ENCODE data around the gene ZFYVE28.

Gene ZFYVE28

GRCh38 chr4:2245057-2245786 is 173.2 kb downstream of the ZFYVE28 start:
- Histone ChIP-seq H3K79me2 (ENCODE audit: control insufficient read depth, insufficient read depth, low read length) (peaks cover 14% of the 10 kb centered on the region), H3K79me1 (ENCODE audit: low read length) (peaks cover 2% of the 10 kb centered on the region), H3K4me3 (ENCODE audit: low read length) (no peak overlapping the region), H2BK15ac (replicated peaks; ENCODE audit: low read depth) (no peak overlapping the region), H3K27me3 (ENCODE audit: insufficient read depth, low read length, poor library complexity) (no peaks in the 10 kb centered on the region), H3K36me3 (ENCODE audit: control insufficient read depth, insufficient read depth, low read length) (no peaks in the 10 kb centered on the region), H3K4me2 (ENCODE audit: low read length) (no peak overlapping the region), H2BK120ac (ENCODE audit: low read depth, low read length) (no peak overlapping the region), H2AK5ac (ENCODE audit: low read length) (no peak overlapping the region), H3K23ac (ENCODE audit: low read length) (no peak overlapping the region), H3K18ac (ENCODE audit: low read length) (no peak overlapping the region), H3K4ac (ENCODE audit: low read depth, low read length) (no peak overlapping the region), H3K27ac (ENCODE audit: low read depth, low read length) (no peak overlapping the region), H3K56ac (ENCODE audit: low read length) (no peak overlapping the region), H3K4me1 (ENCODE audit: control insufficient read depth, low read depth, low read length) (peaks cover 2% of the 10 kb centered on the region), H2BK5ac (ENCODE audit: low read length) (no peak overlapping the region), H3K9ac (ENCODE audit: low read length) (no peak overlapping the region), H4K8ac (ENCODE audit: low read depth, low read length) (no peak overlapping the region), H4K5ac (ENCODE audit: low read length) (no peak overlapping the region)
- no CpG with 5 or more reads among the region's 7 CpGs for WGBS (ENCODE audit: extremely low coverage, insufficient coverage, low lambda C conversion rate)
- peak; percentile 43 for DNase-seq

GRCh38 chr4:2243681-2244380 is 174.6 kb downstream of the ZFYVE28 start:
- no peak overlapping the region for H3K9ac ChIP-seq (ENCODE audit: low read length)
- no peak overlapping the region for H2BK5ac ChIP-seq (ENCODE audit: low read length)
- H3K18ac ChIP-seq (ENCODE audit: low read length) = no peak overlapping the region
- no peak overlapping the region for H3K23ac ChIP-seq (ENCODE audit: low read length)
- no peak overlapping the region for H3K4me2 ChIP-seq (ENCODE audit: low read length)
- H3K27ac ChIP-seq (ENCODE audit: low read depth, low read length) = no peak overlapping the region
- H4K5ac ChIP-seq (ENCODE audit: low read length) = no peak overlapping the region
- no peak overlapping the region for H3K4ac ChIP-seq (ENCODE audit: low read depth, low read length)
- H3K36me3 ChIP-seq (ENCODE audit: control insufficient read depth, insufficient read depth, low read length) = no peaks in the 10 kb centered on the region
- no peak overlapping the region for H3K56ac ChIP-seq (ENCODE audit: low read length)
- WGBS (ENCODE audit: extremely low coverage, insufficient coverage, low lambda C conversion rate) = no CpG with 5 or more reads among the region's 5 CpGs
- peaks cover 4% of the 10 kb centered on the region for H3K79me1 ChIP-seq (ENCODE audit: low read length)
- H2BK15ac ChIP-seq (replicated peaks; ENCODE audit: low read depth) = no peak overlapping the region
- H3K4me1 ChIP-seq (ENCODE audit: control insufficient read depth, low read depth, low read length) = peaks cover 2% of the 10 kb centered on the region
- no peaks in the 10 kb centered on the region for H3K27me3 ChIP-seq (ENCODE audit: insufficient read depth, low read length, poor library complexity)
- DNase-seq = peak; percentile 44
- no peak overlapping the region for H4K8ac ChIP-seq (ENCODE audit: low read depth, low read length)
- H2BK120ac ChIP-seq (ENCODE audit: low read depth, low read length) = no peak overlapping the region
- peaks cover 20% of the 10 kb centered on the region for H3K79me2 ChIP-seq (ENCODE audit: control insufficient read depth, insufficient read depth, low read length)
- no peak overlapping the region for H2AK5ac ChIP-seq (ENCODE audit: low read length)
- H3K4me3 ChIP-seq (ENCODE audit: low read length) = no peak overlapping the region

- Histone ChIP-seq H2AK5ac (ENCODE audit: low read length) (no peak within 1 kb of the TSS), H3K18ac (ENCODE audit: low read length) (no peak within 1 kb of the TSS), H3K4ac (ENCODE audit: low read depth, low read length) (no peak within 1 kb of the TSS), H4K8ac (ENCODE audit: low read depth, low read length) (no peak within 1 kb of the TSS), H3K4me3 (ENCODE audit: low read length) (peak within 1 kb of the TSS; percentile 56), H3K23ac (ENCODE audit: low read length) (no peak within 1 kb of the TSS), H3K79me2 (ENCODE audit: control insufficient read depth, insufficient read depth, low read length) (peaks cover 24% of the 10 kb centered on the region), H3K9ac (ENCODE audit: low read length) (peak within 1 kb of the TSS; percentile 70), H3K27ac (ENCODE audit: low read depth, low read length) (peak within 1 kb of the TSS; percentile 22), H3K56ac (ENCODE audit: low read length) (peak within 1 kb of the TSS; percentile 86), H2BK5ac (ENCODE audit: low read length) (no peak within 1 kb of the TSS), H3K4me2 (ENCODE audit: low read length) (peak within 1 kb of the TSS; percentile 78), H2BK15ac (replicated peaks; ENCODE audit: low read depth) (no peak within 1 kb of the TSS), H3K27me3 (ENCODE audit: insufficient read depth, low read length, poor library complexity) (no peaks in the 10 kb centered on the region), H2BK120ac (ENCODE audit: low read depth, low read length) (no peak within 1 kb of the TSS), H3K36me3 (ENCODE audit: control insufficient read depth, insufficient read depth, low read length) (no peaks in the 10 kb centered on the region), H4K5ac (ENCODE audit: low read length) (no peak within 1 kb of the TSS), H3K4me1 (ENCODE audit: control insufficient read depth, low read depth, low read length) (peaks cover 2% of the 10 kb centered on the region), H3K79me1 (ENCODE audit: low read length) (peaks cover 10% of the 10 kb centered on the region)
- DNase-seq = peak; percentile 98
- WGBS (ENCODE audit: extremely low coverage, insufficient coverage, low lambda C conversion rate) = no CpG with 5 or more reads among the region's 88 CpGs
Observed at GRCh38 chr4:2241410-2242353, 176.8 kb downstream of the ZFYVE28 start, which contains the start of the genes HAUS3 and POLN. Gene HAUS3, minus strand, starts transcription at chr4:2242121. Its CDS starts 1,175 bp downstream, at chr4:2240946. Gene POLN, minus strand, starts transcription at chr4:2242121. Its CDS starts 12,890 bp downstream, at chr4:2229231.

- peak overlapping the region; percentile 78 for H3K4me2 ChIP-seq (ENCODE audit: low read length)
- no peak for DNase-seq
- H3K36me3 ChIP-seq (ENCODE audit: control insufficient read depth, insufficient read depth, low read length) = no peaks in the 10 kb centered on the region
- peaks cover 2% of the 10 kb centered on the region for H3K4me1 ChIP-seq (ENCODE audit: control insufficient read depth, low read depth, low read length)
- H3K27ac ChIP-seq (ENCODE audit: low read depth, low read length) = no peak overlapping the region
- no peaks in the 10 kb centered on the region for H3K27me3 ChIP-seq (ENCODE audit: insufficient read depth, low read length, poor library complexity)
- no peak overlapping the region for H2BK120ac ChIP-seq (ENCODE audit: low read depth, low read length)
- H3K9ac ChIP-seq (ENCODE audit: low read length) = peak overlapping the region; percentile 70
- no peak overlapping the region for H2BK5ac ChIP-seq (ENCODE audit: low read length)
- H2AK5ac ChIP-seq (ENCODE audit: low read length) = no peak overlapping the region
- WGBS (ENCODE audit: extremely low coverage, insufficient coverage, low lambda C conversion rate) = no CpG with 5 or more reads among the region's 7 CpGs
- peaks cover 10% of the 10 kb centered on the region for H3K79me1 ChIP-seq (ENCODE audit: low read length)
- no peak overlapping the region for H4K5ac ChIP-seq (ENCODE audit: low read length)
- H3K18ac ChIP-seq (ENCODE audit: low read length) = no peak overlapping the region
- no peak overlapping the region for H3K4ac ChIP-seq (ENCODE audit: low read depth, low read length)
- H2BK15ac ChIP-seq (replicated peaks; ENCODE audit: low read depth) = no peak overlapping the region
- H3K4me3 ChIP-seq (ENCODE audit: low read length) = peak overlapping the region; percentile 56
- no peak overlapping the region for H4K8ac ChIP-seq (ENCODE audit: low read depth, low read length)
- H3K79me2 ChIP-seq (ENCODE audit: control insufficient read depth, insufficient read depth, low read length) = peaks cover 24% of the 10 kb centered on the region
- peak overlapping the region; percentile 86 for H3K56ac ChIP-seq (ENCODE audit: low read length)
- H3K23ac ChIP-seq (ENCODE audit: low read length) = no peak overlapping the region
Observed at GRCh38 chr4:2241003-2241402, 177.4 kb downstream of the ZFYVE28 start.

GRCh38 chr4:2236944-2237666 is 181.3 kb downstream of the ZFYVE28 start:
- Histone ChIP-seq H3K23ac (ENCODE audit: low read length) (no peak overlapping the region), H3K79me1 (ENCODE audit: low read length) (peaks cover 13% of the 10 kb centered on the region)

More at GRCh38 chr4:2236944-2237666, 181.3 kb downstream of the ZFYVE28 start:
- DNase-seq = no peak
- H3K18ac ChIP-seq (ENCODE audit: low read length) = no peak overlapping the region
- no peak overlapping the region for H3K9ac ChIP-seq (ENCODE audit: low read length)
- H3K56ac ChIP-seq (ENCODE audit: low read length) = no peak overlapping the region
- H3K27ac ChIP-seq (ENCODE audit: low read depth, low read length) = no peak overlapping the region
- no peak overlapping the region for H4K5ac ChIP-seq (ENCODE audit: low read length)
- peaks cover 2% of the 10 kb centered on the region for H3K36me3 ChIP-seq (ENCODE audit: control insufficient read depth, insufficient read depth, low read length)
- no peak overlapping the region for H3K4me3 ChIP-seq (ENCODE audit: low read length)
- H2BK15ac ChIP-seq (replicated peaks; ENCODE audit: low read depth) = no peak overlapping the region
- no peaks in the 10 kb centered on the region for H3K27me3 ChIP-seq (ENCODE audit: insufficient read depth, low read length, poor library complexity)
- no peak overlapping the region for H3K4me2 ChIP-seq (ENCODE audit: low read length)
- H3K4ac ChIP-seq (ENCODE audit: low read depth, low read length) = no peak overlapping the region
- H2BK5ac ChIP-seq (ENCODE audit: low read length) = no peak overlapping the region
- no CpG with 5 or more reads among the region's 3 CpGs for WGBS (ENCODE audit: extremely low coverage, insufficient coverage, low lambda C conversion rate)
- no peak overlapping the region for H4K8ac ChIP-seq (ENCODE audit: low read depth, low read length)
- peaks cover 24% of the 10 kb centered on the region for H3K79me2 ChIP-seq (ENCODE audit: control insufficient read depth, insufficient read depth, low read length)
- peaks cover 2% of the 10 kb centered on the region for H3K4me1 ChIP-seq (ENCODE audit: control insufficient read depth, low read depth, low read length)
- no peak overlapping the region for H2AK5ac ChIP-seq (ENCODE audit: low read length)
- H2BK120ac ChIP-seq (ENCODE audit: low read depth, low read length) = no peak overlapping the region
